A549 (cell line): ENCODE results near the gene DUOX2. TPM values are rescaled to one million over a fixed set of nuclear protein-coding genes. Genes with fewer than 3 reads are reported as not detected.

ENCODE experiments used
- ATAC-seq, 2 experiments: fragments of 200-7000 bp in 1 of 2; fragments of >200 bp in 1 of 2; cut with Nextera tagmentation in 1 of 2; cut with Tn5 transposase in 1 of 2; 3 replicates each; pipeline versions ENCODE4 v1.8.0 to v1.9.1; 2018 to 2020; ENCODE audit warnings: mild to moderate bottlenecking in 1 of 2, moderate library complexity in 1 of 2
- CTCF ChIA-PET: fragments of 300-600 bp; sonication (Branson Sonifier 250); formaldehyde crosslinking; extraction: SDS; loops from one replicate; lab custom pipeline; 2021; ENCODE audit warnings: antibody characterized with exemption, inconsistent platforms; lab: Yijun Ruan, JAX
- POLR2A ChIA-PET: fragments of 350-600 bp; formaldehyde crosslinking; extraction: SDS; loops from one replicate; lab custom pipeline; 2021; ENCODE audit warnings: antibody characterized with exemption, inconsistent platforms; lab: Yijun Ruan, JAX
- DNase-seq, 2 experiments: peaks; one replicate each; pipeline versions ENCODE4 v3.0.0 to v3.0.0-alpha.2; 2011 to 2016; ENCODE audit warnings: low read depth in 1 of 2, low spot score in 1 of 2
- FAIRE-seq: peaks from 2 replicates; lab custom pipeline; 2011; peaks lifted over from hg19 to GRCh38; lab: Jason Lieb, UNC
- H3K27ac ChIP-seq, 2 experiments: fragments of >200 bp; sonication (Bioruptor Twin); formaldehyde crosslinking; 3 replicates each; pipeline ENCODE4 v1.5.1; 2016 to 2017
- H3K4me1 ChIP-seq: fragments of >200 bp; sonication (Bioruptor Twin); formaldehyde crosslinking; 3 replicates; pipeline ENCODE4 v1.6.1; 2016
- H3K4me2 ChIP-seq: fragments of >200 bp; sonication (Bioruptor Twin); formaldehyde crosslinking; 3 replicates; pipeline ENCODE4 v1.6.1; 2016
- H3K4me3 ChIP-seq: fragments of >200 bp; sonication (Bioruptor Twin); formaldehyde crosslinking; 3 replicates; pipeline ENCODE4 v1.5.1; 2016
- H3K9me3 ChIP-seq: fragments of >200 bp; sonication (Bioruptor Twin); formaldehyde crosslinking; 3 replicates; pipeline ENCODE4 v1.6.1; 2016
- GATA3 ChIP-seq: IDR thresholded peaks from 2 replicates; pipeline ENCODE4 v1.6.1; 2012; ENCODE audit warnings: borderline replicate concordance
- HDAC2 ChIP-seq: fragments of 200-600 bp; sonication (generic); IDR thresholded peaks from 2 replicates; pipeline ENCODE4 v1.6.1; 2016
- JUN ChIP-seq, 2 experiments: fragments of >200 bp; sonication (Bioruptor Twin); formaldehyde crosslinking; IDR thresholded peaks; 2 replicates in 1 of 2; 3 replicates in 1 of 2; pipeline ENCODE4 v1.6.1; 2016 to 2017
- JUNB ChIP-seq: fragments of >200 bp; sonication (Bioruptor Twin); formaldehyde crosslinking; IDR thresholded peaks from 2 replicates; pipeline ENCODE4 v1.6.1; 2016
- KDM1A ChIP-seq: fragments of 200-600 bp; sonication (generic); IDR thresholded peaks from 2 replicates; pipeline ENCODE4 v1.6.1; 2016; ENCODE audit warnings: low read depth, mild to moderate bottlenecking
- KDM5A ChIP-seq: fragments of 200-600 bp; sonication (generic); IDR thresholded peaks from 2 replicates; pipeline ENCODE4 v1.6.1; 2016; ENCODE audit warnings: antibody characterized with exemption, mild to moderate bottlenecking
- MAFK ChIP-seq: fragments of 450-650 bp; IDR thresholded peaks from 2 replicates; pipeline ENCODE4 v1.6.1; 2014; ENCODE audit not compliant: partially characterized antibody
- NFE2L2 ChIP-seq: fragments of 150-350 bp; conservative IDR thresholded peaks from 2 replicates; pipeline ENCODE4 v1.6.1; 2014; ENCODE audit warnings: low read length
- NPAS2 ChIP-seq: fragments of 250-450 bp; sonication (Bioruptor Pico); IDR thresholded peaks from 2 replicates; pipeline ENCODE4 v1.8.0; 2022; ENCODE audit warnings: mild to moderate bottlenecking, moderate library complexity, borderline replicate concordance
- NR3C1 ChIP-seq: fragments of >200 bp; sonication (Bioruptor Twin); formaldehyde crosslinking; IDR thresholded peaks from 3 replicates; pipeline ENCODE4 v1.6.1; 2017
- PHF8 ChIP-seq: fragments of 200-600 bp; sonication (generic); IDR thresholded peaks from 2 replicates; pipeline ENCODE4 v1.6.1; 2016; ENCODE audit warnings: low read depth, mild to moderate bottlenecking, antibody characterized with exemption, moderate library complexity, borderline replicate concordance
- RCOR1 ChIP-seq: fragments of 150-350 bp; IDR thresholded peaks from 2 replicates; pipeline ENCODE4 v1.6.1; 2014; ENCODE audit warnings: antibody characterized with exemption, low read length, low read depth
- RNF2 ChIP-seq: fragments of 200-600 bp; sonication (generic); IDR thresholded peaks from 2 replicates; pipeline ENCODE4 v1.6.1; 2016; ENCODE audit warnings: low read depth, mild to moderate bottlenecking, antibody characterized with exemption, moderate library complexity, borderline replicate concordance
- SREBF2 ChIP-seq: fragments of 450-650 bp; IDR thresholded peaks from 2 replicates; pipeline ENCODE4 v1.6.1; 2014; ENCODE audit warnings: mild to moderate bottlenecking, moderate library complexity
- TP53 ChIP-seq: fragments of 250-450 bp; sonication (Bioruptor Pico); IDR thresholded peaks from 2 replicates; pipeline ENCODE4 v1.5.0; 2021; ENCODE audit warnings: mild to moderate bottlenecking, moderate library complexity
- ZC3H11A ChIP-seq: fragments of 450-650 bp; IDR thresholded peaks from 2 replicates; pipeline ENCODE4 v1.6.1; 2014; ENCODE audit warnings: antibody characterized with exemption, mild to moderate bottlenecking
- WGBS: methylation state at CpG from one replicate; pipeline ENCODE4 v1.1.6; 2017; ENCODE audit errors: missing lambda C conversion rate; 5-methylcytosine and 5-hydroxymethylcytosine counted together
- polyA plus RNA-seq, 4 experiments: library from polyadenylated mRNA; depleted of rRNA in 3 of 4; stranded (reverse); fragments of >200 nt; fragmentation: RNase III in 1 of 4; extraction: RNeasy Plus Mini Kit Qiagen cat#74134 plus additional on column Dnase treatment in 1 of 4; gene quantifications; 2 replicates in 3 of 4; 3 replicates in 1 of 4; pipeline ENCODE4 v1.2.3, GENCODE V29; 2011 to 2017
- TF ChIP-seq, protein P1 (sequence below): IDR thresholded peaks from 2 replicates; pipeline ENCODE4 v1.6.1; 2012
- TF ChIP-seq, protein P2 (sequence below): IDR thresholded peaks from 2 replicates; pipeline ENCODE4 v1.6.1; 2012; ENCODE audit warnings: low read depth, borderline replicate concordance
- TF ChIP-seq, protein P3 (sequence below): fragments of 150-350 bp; IDR thresholded peaks from 2 replicates; pipeline ENCODE4 v1.6.1; 2014; ENCODE audit warnings: low read depth, mild to moderate bottlenecking, low read length
- TF ChIP-seq, protein P4 (sequence below): fragments of >200 bp; sonication (Bioruptor Twin); formaldehyde crosslinking; IDR thresholded peaks from 3 replicates; pipeline ENCODE4 v1.5.1; 2016
- TF ChIP-seq, protein P5 (sequence below): IDR thresholded peaks from 2 replicates; pipeline ENCODE4 v1.6.1; 2012

Gene DUOX2
- polyA plus RNA-seq, 2 of the 4 experiments (the other 2 are of a cell fraction): 0.05 to 0.06 TPM

DNA sequence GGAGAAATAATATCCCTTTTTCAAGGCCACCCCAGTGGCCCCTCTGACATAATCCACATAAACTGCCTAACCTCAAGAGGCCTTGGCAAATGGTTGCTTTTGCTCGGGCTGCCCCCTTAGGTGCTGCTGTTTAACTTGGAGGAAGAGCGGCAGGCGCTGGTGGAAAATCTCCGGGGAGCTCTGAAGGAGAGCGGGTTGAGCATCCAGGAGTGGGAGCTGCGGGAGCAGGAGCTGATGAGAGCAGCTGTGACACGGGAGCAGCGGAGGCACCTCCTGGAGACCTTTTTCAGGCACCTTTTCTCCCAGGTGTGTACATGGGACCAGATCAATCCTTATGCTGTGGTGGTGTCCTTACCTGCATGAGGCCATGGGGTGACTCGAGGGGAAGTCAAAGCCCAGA is 30.8 kb upstream of the DUOX2 start:
- DNase-seq (no peak), ATAC-seq (no peak), FAIRE-seq (no peak)
- CTCF ChIA-PET: interaction anchor here (1.3 to 1.4 kb wide), 2 partner anchors 18 kb away, joined by 4 to 10 read pairs; no protein-coding TSS in a partner anchor
- Histone ChIP-seq H3K4me3 (no peak overlapping the region), H3K9me3 (no peaks in the 10 kb centered on the region), H3K4me1 (no peaks in the 10 kb centered on the region), H3K4me2 (no peak overlapping the region), H3K27ac (no peak overlapping the region)
- TF ChIP-seq KDM1A (no peak), SREBF2 (no peak), KDM5A (no peak), ZC3H11A (no peak), NR3C1 (no peak), MAFK (no peak), NFE2L2 (no peak), NPAS2 (CRISPR knock-in tag) (no peak), JUN (IDR thresholded peaks at IDR 0.05) (no peak), RCOR1 (no peak), HDAC2 (no peak), PHF8 (no peak)
- TF ChIP-seq, protein P1, sequence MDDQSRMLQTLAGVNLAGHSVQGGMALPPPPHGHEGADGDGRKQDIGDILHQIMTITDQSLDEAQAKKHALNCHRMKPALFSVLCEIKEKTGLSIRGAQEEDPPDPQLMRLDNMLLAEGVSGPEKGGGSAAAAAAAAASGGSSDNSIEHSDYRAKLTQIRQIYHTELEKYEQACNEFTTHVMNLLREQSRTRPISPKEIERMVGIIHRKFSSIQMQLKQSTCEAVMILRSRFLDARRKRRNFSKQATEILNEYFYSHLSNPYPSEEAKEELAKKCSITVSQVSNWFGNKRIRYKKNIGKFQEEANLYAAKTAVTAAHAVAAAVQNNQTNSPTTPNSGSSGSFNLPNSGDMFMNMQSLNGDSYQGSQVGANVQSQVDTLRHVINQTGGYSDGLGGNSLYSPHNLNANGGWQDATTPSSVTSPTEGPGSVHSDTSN: no peak
- TF ChIP-seq, protein P2, sequence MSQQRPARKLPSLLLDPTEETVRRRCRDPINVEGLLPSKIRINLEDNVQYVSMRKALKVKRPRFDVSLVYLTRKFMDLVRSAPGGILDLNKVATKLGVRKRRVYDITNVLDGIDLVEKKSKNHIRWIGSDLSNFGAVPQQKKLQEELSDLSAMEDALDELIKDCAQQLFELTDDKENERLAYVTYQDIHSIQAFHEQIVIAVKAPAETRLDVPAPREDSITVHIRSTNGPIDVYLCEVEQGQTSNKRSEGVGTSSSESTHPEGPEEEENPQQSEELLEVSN: no peak
- TF ChIP-seq, protein P3, sequence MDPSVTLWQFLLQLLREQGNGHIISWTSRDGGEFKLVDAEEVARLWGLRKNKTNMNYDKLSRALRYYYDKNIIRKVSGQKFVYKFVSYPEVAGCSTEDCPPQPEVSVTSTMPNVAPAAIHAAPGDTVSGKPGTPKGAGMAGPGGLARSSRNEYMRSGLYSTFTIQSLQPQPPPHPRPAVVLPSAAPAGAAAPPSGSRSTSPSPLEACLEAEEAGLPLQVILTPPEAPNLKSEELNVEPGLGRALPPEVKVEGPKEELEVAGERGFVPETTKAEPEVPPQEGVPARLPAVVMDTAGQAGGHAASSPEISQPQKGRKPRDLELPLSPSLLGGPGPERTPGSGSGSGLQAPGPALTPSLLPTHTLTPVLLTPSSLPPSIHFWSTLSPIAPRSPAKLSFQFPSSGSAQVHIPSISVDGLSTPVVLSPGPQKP: no peak
- TF ChIP-seq, protein P4, sequence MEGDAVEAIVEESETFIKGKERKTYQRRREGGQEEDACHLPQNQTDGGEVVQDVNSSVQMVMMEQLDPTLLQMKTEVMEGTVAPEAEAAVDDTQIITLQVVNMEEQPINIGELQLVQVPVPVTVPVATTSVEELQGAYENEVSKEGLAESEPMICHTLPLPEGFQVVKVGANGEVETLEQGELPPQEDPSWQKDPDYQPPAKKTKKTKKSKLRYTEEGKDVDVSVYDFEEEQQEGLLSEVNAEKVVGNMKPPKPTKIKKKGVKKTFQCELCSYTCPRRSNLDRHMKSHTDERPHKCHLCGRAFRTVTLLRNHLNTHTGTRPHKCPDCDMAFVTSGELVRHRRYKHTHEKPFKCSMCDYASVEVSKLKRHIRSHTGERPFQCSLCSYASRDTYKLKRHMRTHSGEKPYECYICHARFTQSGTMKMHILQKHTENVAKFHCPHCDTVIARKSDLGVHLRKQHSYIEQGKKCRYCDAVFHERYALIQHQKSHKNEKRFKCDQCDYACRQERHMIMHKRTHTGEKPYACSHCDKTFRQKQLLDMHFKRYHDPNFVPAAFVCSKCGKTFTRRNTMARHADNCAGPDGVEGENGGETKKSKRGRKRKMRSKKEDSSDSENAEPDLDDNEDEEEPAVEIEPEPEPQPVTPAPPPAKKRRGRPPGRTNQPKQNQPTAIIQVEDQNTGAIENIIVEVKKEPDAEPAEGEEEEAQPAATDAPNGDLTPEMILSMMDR: no peak
- 74% methylated on average over 9 of the region's 9 CpGs for WGBS
- POLR2A ChIA-PET: no interaction called here

DNA sequence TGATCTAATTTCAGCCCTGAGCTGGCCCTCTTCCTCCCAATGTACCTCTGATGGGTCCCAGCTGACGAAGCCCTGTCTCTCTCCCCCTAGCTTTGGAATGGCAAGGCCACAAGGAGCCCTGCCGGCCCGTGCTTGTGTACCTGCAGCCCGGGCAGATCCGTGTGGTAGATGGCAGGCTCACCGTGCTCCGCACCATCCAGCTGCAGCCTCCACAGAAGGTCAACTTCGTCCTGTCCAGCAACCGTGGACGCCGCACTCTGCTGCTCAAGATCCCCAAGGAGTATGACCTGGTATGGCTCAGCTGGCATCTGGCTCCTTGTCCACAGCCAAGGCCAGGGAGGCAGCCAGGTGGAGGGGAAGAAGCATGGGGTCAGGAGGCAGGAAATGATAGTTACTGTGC is 30.0 kb upstream of the DUOX2 start:
- ChIA-PET CTCF (interaction anchor here (1.3 kb wide), 1 partner anchor 26 kb away, joined by 3 read pairs; no protein-coding TSS in a partner anchor), POLR2A (no interaction called here)
- H3K4me1 ChIP-seq: no peaks in the 10 kb centered on the region
- DNase-seq (no peak), FAIRE-seq (no peak), ATAC-seq (no peak)
- H3K4me3 ChIP-seq: no peak overlapping the region
- 75% methylated on average over 3 of the region's 11 CpGs for WGBS
- no peak overlapping the region for H3K4me2 ChIP-seq
- no peak for TF ChIP-seq RNF2
- no peak for TF ChIP-seq JUNB
- TF ChIP-seq, protein P5, sequence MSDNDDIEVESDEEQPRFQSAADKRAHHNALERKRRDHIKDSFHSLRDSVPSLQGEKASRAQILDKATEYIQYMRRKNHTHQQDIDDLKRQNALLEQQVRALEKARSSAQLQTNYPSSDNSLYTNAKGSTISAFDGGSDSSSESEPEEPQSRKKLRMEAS: no peak
- no peak for TF ChIP-seq GATA3
- TF ChIP-seq SREBF2: no peak
- TF ChIP-seq TP53 (CRISPR knock-in tag): no peak
- H3K27ac ChIP-seq: no peak overlapping the region
- no peaks in the 10 kb centered on the region for H3K9me3 ChIP-seq
